Measurements from ENCODE around the gene SHH. TPM values are rescaled to one million over a fixed set of nuclear protein-coding genes. Genes with fewer than 3 reads are reported as not detected.
A peak's percentile ranks its signal among the peaks of the same experiment; 100 is the strongest.

SHH gene
- total and polyA plus RNA-seq, 12 donors = not detected

DNA sequence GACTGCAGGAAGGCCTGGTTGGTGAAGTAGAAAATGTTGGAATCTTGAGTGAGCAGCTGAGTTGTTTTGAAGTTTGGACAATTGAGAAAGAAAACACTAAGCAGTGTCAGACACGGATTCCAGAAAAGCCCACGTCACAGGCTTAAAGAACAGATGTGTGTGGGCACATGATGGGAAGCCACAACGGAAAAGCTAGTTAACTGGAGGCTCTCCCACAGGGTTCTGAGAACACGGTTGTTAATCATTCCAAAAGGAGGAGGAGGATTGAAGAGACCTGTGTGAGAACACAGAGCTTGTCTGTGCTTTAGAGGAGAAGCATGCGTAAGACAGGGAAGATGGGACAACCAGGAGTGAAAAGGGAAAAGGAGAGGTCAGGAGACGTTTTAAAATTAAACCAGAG is 42.6 kb downstream of the SHH start:
- H3K4me3 ChIP-seq = no peak overlapping the region
- H3K36me3 ChIP-seq = peaks cover 0 to 100% (median 55%) of the 10 kb centered on the region in 9 donors
- WGBS, 2 donors = 86 to 88% methylated on average over 6 of the region's 6 CpGs
- no peaks in the 10 kb centered on the region for H3K27me3 ChIP-seq
- TF ChIP-seq, protein P1, sequence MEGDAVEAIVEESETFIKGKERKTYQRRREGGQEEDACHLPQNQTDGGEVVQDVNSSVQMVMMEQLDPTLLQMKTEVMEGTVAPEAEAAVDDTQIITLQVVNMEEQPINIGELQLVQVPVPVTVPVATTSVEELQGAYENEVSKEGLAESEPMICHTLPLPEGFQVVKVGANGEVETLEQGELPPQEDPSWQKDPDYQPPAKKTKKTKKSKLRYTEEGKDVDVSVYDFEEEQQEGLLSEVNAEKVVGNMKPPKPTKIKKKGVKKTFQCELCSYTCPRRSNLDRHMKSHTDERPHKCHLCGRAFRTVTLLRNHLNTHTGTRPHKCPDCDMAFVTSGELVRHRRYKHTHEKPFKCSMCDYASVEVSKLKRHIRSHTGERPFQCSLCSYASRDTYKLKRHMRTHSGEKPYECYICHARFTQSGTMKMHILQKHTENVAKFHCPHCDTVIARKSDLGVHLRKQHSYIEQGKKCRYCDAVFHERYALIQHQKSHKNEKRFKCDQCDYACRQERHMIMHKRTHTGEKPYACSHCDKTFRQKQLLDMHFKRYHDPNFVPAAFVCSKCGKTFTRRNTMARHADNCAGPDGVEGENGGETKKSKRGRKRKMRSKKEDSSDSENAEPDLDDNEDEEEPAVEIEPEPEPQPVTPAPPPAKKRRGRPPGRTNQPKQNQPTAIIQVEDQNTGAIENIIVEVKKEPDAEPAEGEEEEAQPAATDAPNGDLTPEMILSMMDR (IDR thresholded peaks at IDR 0.05) = no peak
- H3K9me3 ChIP-seq = no peaks in the 10 kb centered on the region
- peak in 3 of 8 donors; percentile 45 to 66 (median 57) for ATAC-seq
- peaks cover 0 to 17% (median 1%) of the 10 kb centered on the region in 9 donors for H3K4me1 ChIP-seq
- DNase-seq = no peak
- peak overlapping the region in 4 of 10 donors; percentile 4 to 77 (median 28) for H3K27ac ChIP-seq
- intact Hi-C loops (cut with DNase I) = loop anchor here in 6 of 10 donors (2.0 to 10.0 kb wide), 3 partner anchors 171 to 845 kb away; no protein-coding TSS in a partner anchor

DNA sequence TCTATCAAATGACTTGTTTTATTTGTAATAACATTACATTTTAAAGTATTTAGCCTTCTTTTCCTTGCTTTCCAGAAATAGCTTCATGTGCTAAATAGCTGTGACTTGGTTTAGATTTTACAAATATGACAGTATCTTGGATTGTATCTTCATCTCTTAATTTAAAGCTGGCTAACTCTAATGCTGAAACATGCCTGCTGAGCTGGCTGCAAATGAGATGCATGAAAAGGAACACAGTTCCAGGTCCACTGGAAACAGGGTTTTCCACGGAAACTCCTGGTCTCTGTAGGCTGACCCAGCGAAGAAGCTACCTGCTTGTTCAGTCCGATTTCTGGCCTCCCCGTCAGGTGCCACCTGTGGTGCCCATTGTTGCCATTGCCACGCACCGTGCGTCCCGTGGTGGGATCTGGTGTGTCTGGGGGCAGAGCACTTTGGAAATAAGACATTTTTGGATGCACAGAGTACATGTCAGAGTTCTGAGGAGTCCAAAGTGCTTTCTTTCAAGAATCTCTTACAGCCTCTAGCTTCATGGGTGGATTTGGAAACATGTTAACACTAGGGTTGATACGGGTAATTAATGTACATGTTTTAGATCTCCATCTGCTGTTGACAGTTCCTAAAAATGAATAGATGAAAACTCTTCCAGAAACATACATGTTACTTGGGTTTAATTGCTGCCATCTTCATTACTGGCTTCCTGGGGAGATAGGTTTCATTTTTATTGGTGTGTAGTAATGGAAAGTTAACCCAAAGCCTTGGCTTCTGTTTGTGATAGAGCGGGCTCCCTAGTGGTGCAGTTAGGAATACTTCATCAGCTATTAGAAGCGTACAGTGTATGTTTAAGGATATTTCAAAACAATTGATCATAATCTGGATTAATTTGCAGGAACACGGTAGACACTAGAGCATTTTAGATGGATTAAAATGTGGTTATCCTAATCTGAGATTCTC is 45.0 kb downstream of the SHH start:
- intact Hi-C loops (cut with DNase I) = loop anchor here in 3 of 10 donors (10.0 kb wide), 2 partner anchors 172 to 842 kb away; no protein-coding TSS in a partner anchor
- DNase-seq (no peak), ATAC-seq (no peak)
- H3K4me3 ChIP-seq = no peak overlapping the region
- H3K4me1 ChIP-seq = peaks cover 5 to 41% (median 25%) of the 10 kb centered on the region in 9 donors
- no peaks in the 10 kb centered on the region for H3K27me3 ChIP-seq
- 87 to 90% methylated on average over 12 of the region's 12 CpGs for WGBS, 2 donors
- no peak overlapping the region for H3K27ac ChIP-seq
- peaks cover 0 to 87% (median 53%) of the 10 kb centered on the region in 9 donors for H3K36me3 ChIP-seq
- TF ChIP-seq, protein P1 (IDR thresholded peaks at IDR 0.05) = peak in 1 of 9 donors; percentile 6
- no peaks in the 10 kb centered on the region for H3K9me3 ChIP-seq

DNA sequence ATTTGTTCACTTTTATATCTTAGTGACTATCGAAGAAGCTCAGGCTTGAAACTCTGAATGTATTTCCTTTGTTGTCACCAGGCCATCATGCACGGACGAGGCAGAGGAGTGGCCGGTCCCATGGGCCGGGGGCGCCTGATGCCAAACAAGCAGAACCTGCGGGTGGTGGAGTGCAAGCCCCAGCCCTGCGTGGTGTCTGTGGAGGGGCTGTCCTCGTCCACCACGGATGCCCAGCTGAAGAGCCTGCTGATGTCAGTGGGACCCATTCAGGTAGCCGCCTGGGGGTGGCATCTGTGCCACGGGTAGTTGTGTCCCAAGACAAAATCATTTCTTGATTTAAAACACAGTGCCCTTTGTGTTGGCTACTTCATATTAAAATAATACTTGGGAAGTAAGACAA is 45.9 kb downstream of the SHH start:
- Histone ChIP-seq H3K4me1 (peaks cover 5 to 50% (median 30%) of the 10 kb centered on the region in 9 donors), H3K4me3 (no peak overlapping the region), H3K27me3 (no peaks in the 10 kb centered on the region), H3K27ac (no peak overlapping the region), H3K36me3 (peaks cover 0 to 78% (median 49%) of the 10 kb centered on the region in 9 donors), H3K9me3 (no peaks in the 10 kb centered on the region)
- ATAC-seq = no peak
- no peak for DNase-seq
- TF ChIP-seq, protein P1 (IDR thresholded peaks at IDR 0.05) = no peak
- intact Hi-C loops (cut with DNase I) = loop anchor here in 3 of 10 donors (10.0 kb wide), 2 partner anchors 172 to 842 kb away; no protein-coding TSS in a partner anchor
- 84 to 88% methylated on average over 12 of the region's 12 CpGs for WGBS, 2 donors

DNA sequence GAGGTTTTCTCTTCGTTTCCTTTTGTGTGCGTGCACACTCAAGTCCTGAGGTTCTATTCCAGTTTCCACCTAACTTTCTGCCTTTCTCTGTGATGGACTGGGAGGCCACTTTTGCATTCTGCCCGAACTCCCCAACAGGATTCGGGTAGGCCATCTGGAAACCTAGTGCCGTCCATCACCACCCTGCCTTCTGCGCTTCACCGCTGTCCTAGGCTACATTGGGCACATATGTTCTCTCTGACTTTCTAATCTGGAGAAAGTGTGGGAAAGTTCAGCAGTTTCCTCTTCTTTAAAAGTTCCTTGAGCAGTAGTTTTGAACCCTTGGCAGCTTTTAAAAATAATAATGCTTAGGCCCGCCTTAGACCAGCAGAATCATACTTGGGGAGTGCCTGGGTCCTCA is 46.8 kb downstream of the SHH start:
- 81 to 94% methylated on average over 8 of the region's 8 CpGs for WGBS, 2 donors
- Histone ChIP-seq H3K4me3 (no peak overlapping the region), H3K27ac (no peak overlapping the region), H3K27me3 (no peaks in the 10 kb centered on the region), H3K36me3 (peaks cover 0 to 69% (median 44%) of the 10 kb centered on the region in 9 donors), H3K9me3 (no peaks in the 10 kb centered on the region), H3K4me1 (peaks cover 5 to 58% (median 30%) of the 10 kb centered on the region in 9 donors)
- DNase-seq = no peak
- no peak for ATAC-seq
- intact Hi-C loops (cut with DNase I) = loop anchor here in 3 of 10 donors (10.0 kb wide), 2 partner anchors 171 to 841 kb away; no protein-coding TSS in a partner anchor
- TF ChIP-seq, protein P1 (IDR thresholded peaks at IDR 0.05) = no peak
